GM18526 (cell line): ENCODE data around the gene TSPAN18.

Experiments
- POLR2A ChIP-seq: IDR thresholded peaks from 3 replicates; pipeline ENCODE4 v1.6.1; 2011; ENCODE audit not compliant: insufficient read length; ENCODE audit errors: extremely low read depth

TSPAN18 gene

DNA sequence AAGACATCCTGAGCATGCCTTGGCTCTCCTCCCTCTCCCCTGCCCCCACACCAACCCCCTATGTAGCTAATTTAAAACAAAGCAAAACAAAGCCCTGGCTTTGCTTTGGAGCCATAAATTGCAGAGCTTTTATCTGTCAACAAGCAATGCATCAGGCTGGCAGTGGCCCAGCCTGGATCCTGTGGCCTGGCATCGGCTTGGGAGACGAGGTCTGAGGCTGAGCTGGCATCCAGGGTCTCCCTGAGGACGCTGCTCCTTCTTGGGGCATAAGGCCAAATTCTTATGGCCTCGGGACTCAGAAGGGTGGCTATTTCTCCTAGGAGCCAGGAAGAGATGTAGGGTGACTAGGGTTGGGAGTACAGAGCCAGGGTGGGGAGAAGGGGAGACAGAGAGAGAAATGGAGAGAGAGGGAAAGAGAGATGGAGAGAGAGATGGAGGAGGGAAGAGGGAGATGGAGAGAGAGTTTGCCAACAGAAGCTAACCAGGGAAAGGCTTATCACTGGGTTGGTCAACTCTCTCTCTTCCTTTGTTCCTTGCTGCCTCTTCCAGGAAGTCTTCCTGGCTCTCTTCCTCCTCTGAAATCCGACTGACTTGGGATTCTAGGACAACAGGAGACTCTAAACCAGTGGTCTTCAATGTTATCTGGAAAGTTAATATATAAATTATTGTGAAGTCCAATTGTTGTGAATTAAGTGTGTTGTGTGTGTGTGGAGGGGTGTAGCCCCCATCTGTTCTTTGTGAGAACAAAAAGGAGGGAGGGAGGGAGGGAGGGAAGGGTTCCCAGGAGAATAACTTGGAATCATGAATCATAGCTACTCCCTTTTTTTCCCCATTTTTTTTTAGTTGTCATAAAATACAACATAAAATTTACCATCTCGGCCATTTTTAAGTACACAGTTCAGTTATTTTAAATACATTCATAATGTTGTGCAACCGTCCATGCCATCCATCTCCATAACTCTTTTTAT lies 29.1 kb downstream of the TSPAN18 start:
- TF ChIP-seq POLR2A: no peak

DNA sequence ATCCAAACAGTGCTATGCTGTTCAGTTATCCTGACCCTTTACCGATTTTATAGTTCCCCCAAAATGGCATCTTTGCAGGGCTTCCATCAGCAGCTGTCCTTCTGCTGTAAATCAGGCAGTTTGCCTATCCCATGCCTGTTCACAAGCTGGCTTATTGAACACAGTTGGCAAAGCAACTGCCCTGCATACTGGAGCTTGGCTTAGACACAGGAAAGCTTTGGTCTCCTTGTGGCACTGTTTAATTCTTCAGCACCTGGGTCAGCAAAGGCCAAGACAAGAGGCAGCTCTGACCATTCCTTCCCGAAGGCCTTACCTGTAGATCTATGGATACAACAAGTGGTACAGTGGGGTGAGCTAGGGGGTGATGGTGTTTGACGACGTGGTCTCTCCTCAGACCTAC lies 32.2 kb downstream of the TSPAN18 start:
- no peak for TF ChIP-seq POLR2A

DNA sequence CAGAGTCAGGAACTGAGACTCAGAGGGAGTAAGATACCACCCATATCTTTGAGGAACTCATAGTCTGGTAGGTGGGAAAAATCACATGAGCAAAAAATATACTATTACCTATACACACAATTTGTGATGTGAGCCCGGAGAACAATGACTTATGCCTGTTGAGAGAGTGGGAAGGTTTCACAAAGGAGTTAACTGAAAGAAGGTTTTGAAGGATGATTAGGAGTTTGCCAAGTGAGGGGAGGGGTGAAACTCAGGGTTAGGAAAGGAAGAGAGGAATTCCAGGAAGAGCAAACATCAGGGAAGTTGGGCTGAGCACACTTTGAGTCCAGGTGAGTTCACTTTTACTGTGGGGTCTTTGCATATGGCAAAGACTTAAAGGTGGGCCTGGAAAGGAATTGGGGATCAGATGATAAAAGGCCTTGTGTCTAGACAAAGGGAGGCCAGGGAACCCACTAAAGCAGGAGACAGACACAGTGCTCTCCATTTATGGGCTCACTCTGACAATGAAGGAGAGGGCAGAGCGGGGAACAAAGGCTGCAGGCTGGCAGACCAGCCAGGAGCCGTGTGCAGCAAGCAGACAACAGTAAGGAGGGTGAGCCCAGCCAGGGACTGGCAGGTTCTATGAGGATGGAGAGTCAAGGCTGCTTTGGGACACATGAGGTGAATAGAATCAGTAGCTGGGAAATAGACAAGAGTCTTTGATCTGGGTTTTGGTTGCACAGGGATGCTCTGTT lies 33.1 kb downstream of the TSPAN18 start:
- no peak for TF ChIP-seq POLR2A

DNA sequence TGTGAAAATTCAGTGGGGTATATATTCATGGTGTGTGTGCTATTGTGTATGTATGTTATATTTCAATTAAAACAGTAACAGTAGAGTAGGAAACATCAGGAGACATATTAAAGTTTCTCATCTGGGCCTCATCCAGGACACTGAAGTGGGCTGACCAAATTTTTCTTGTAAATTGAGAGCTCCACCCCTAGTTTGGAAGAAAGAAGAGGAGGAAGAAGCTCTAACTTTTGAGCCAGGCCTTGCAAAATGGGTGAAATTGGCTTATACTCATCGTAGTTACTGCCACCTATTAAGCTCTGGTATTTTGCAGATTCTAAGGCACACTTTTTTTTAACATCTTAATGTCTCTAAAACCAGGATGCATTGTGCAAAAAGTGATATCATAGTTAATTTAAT lies 33.7 kb downstream of the TSPAN18 start:
- TF ChIP-seq POLR2A: no peak

DNA sequence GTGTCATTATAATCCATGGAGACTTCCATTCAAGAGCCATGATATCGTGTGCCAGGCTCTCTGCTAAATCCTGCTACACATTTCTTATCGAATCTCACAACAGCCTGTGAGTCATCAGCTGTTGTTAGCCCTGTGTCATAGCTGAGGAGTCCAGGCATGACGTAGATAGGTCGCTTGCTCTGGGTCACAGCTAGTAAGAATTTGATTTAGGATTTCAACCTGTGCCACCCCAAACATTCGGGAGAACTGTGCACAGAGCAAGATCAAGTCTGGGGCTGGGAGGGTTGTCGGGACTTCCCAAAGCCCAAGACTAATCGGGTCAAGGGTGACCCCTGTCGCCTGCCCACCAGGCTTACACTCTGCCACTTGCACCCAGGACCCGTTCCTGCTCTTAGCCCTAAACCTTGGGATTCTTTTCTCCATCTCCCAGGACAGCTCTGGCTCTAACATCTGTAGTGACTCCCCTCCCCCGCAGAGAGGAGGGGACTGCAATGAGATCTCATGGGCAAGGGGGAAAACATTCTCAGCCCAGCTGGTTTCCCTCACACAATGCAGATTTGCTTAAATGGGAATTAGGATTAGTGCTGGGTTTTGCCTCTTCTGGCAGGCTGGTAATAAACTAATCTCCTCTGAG lies 34.3 kb downstream of the TSPAN18 start:
- no peak for TF ChIP-seq POLR2A

DNA sequence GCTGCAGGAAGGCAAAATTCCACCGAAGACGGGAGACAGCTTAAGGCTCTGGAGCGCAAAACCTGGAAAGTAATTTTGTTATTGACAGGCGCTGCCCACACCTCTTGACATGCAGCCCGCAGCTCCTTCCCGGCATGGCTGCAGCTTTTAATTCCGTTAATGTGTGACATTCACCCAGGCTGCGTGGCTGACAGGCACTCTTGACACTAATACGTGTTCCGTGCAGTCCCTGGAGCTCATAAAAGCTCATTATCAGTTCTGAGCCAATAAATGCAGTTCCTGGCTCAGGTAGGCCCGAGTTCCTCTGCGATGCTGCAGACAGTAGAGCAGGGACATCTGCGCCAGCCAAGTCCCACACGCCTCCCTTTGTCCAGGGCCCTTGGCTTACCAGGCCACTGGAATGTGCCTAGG lies 34.8 kb downstream of the TSPAN18 start:
- TF ChIP-seq POLR2A: no peak

DNA sequence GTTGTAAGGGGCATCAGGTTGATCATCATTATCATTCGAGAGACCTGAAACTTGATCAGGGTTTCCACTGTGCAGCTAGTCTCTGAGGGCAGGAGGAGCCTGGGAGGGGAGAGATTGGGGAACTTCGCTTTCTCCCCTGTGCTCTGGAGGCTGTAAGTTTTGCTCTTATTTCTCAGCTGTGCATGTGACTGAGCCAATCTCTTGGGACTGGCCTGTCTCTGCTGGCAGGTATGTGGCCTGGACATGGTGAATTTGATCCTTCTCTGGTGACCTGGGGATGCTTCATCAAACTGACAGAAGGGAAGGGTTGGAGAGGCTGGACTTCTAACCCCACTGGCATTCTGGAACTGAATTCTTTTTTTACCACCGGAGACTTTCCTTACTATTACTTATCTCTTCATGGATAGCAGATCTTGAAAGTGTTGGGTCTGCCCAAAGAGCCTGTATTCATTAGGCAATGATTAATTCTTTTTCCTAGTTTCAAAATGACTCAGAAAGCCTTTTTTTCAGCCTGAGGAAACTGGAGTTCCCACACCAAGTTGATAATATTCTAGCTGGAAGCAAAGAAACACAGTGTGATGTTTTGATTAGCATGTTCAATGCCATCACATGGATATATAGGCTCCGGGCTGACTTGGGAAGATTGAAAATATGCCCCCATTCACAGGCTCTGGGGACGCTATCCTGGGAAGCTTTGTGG lies 36.5 kb downstream of the TSPAN18 start:
- TF ChIP-seq POLR2A: no peak

DNA sequence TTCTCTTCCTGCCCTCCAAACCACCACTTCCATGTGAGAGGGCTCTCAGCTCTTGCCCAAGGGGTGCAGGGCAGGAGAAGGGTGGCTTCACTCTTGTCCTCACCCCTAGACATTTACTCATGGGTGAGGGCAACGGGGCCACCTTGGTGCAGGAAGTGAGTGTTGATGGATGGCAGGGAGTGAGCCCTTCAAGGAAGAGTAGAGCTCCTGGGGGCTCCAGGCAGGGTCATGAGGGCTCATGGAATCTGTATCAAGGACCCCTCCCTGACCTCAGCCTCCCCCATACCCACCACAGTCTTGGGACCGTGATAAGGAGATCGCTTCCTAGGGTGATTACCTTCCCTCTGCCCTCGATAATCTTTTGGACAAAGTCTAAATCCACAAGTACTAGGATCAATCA lies 37.8 kb downstream of the TSPAN18 start:
- no peak for TF ChIP-seq POLR2A

DNA sequence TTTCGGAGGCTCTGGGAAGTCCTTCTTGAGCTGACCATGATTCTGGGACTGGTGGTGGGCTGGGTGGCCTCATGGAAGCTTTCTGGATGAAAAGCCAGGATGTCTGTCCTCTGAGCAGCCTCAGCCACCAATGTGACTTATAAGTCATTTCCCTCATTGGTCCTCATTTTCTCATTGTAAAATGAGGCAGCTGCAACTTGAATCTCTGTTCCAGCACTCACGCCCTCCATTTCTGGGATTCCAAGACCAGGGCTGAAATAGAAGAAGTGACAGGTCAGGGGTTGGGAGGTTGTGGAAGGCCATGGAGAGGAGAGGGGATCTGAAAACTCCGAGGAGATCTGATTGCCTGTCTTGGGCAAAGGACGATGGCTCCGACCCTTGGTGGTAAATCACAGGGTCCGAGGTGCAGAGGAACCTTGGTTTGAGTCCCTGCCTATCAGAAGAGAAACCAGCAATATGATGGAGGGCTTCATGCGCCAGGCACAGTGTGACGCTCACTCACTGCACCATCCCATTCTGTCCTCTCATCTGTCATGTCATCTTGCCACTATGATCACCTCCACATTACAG lies 38.3 kb downstream of the TSPAN18 start:
- no peak for TF ChIP-seq POLR2A

DNA sequence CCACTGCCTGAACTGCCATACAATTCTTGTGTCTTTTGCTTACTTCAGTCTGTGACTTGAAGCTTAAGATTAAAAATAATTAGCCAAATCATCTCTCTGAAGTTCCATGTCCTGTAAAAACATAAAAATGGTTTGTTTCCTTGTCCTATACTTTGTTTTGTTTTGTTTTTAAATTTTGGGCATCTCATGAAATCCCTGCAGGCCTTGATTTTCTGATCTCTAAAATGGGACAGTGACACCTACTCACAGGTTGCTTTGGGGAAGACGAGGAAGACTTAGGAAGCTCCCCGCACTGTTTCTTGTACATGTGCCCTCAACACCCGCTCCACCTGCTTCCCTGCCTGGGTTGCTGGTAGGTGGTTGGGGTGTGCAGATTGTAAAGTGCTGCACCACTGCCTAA lies 38.9 kb downstream of the TSPAN18 start:
- no peak for TF ChIP-seq POLR2A

DNA sequence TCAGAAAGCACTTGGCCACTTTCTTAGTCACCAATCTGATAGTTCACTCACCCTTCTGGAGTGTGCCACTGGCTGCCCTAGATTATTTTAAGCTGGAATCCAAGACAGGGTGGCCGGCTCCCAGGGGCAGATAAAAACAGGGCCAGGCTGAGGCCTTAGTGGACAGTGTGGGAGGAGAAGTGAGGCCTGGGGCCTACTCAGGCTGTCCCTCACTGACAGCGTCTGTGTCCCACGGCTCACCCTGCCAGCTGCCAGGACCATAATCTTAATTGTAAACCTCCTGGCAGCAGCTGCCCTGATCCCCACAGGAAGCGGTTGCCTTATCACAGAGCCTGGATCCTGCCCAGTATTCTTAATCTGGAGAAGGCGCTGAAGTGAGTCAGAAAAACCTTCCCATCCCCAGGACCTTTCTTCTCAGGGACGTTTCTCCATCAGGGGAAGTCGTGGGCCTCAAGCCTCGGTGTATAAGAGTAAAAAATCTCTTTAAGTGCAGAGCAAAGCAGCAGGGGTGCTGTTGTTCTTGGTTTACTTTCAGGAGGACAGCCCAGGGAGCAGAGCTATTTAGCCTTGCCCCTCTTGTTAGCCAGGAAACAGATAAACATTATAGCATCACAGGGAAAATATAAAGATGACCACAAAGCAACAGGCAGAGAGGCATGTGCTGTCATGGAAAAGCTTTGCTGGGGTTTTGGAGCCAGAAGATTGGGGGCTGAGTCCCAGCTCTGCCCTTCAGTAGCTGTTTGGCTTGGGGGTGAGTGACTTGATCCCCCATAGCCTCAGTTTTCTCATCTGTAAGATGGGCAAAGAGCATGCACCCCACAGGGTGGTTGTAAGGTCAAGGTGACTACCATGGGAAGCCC lies 39.6 kb downstream of the TSPAN18 start:
- no peak for TF ChIP-seq POLR2A

DNA sequence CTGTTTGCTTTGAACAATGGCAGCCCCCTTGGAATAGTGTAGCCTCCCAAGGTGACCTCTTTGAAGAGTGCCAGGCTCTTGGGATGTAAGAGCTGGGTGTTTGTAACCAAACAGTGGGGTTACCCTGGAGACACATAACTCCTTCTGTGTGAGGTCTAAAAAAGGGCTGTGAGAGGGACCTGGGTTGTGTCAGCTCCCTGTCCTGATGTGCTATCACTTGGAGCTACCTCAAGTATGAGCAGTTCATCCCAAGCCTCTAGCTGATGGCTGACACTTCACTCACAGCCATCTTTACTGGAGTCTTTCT lies 40.2 kb downstream of the TSPAN18 start:
- TF ChIP-seq POLR2A: no peak

DNA sequence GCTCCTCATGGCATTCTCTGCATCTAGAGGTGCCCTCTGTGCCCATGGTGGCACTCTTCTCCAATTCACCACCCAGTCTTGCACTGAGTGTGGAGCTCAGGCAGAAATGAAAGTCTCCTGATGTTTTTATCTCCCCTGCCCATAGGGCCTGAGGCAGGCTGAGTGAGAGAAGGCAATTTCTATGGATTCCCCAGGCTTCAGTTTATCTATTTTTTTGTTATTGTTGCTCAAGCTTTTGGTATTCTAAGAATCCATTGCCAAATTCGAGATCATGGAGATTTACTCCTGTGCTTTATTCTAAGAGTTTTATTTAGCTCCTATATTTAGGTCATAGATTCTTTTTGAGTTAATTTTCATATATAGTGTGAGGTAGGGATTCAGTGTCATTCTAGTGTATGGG lies 40.7 kb downstream of the TSPAN18 start:
- TF ChIP-seq POLR2A: no peak

DNA sequence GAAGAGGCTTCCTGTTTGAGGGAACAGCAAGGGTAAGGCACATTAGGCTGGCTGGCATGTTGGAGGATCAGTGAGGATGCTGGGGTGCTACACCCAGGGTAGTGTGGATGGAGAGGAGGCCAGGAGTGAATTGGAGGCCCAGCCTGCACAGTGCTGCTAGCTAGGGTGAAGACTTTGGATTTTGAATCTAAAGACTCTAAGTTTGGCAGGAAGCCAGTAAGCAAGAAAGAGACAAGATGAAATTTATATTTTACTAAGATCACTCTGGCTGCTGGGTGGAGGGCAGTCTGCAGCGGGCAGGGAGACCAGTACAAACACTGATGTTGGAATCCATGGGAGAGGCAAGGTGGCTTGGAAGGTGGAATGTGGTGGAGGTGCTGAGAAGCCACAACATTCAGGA lies 43.6 kb downstream of the TSPAN18 start:
- no peak for TF ChIP-seq POLR2A
